GM12878 (cell line): ENCODE results near the gene ADGRG2. TPM values are rescaled to one million over a fixed set of nuclear protein-coding genes. Genes with fewer than 3 reads are reported as not detected.

Experiments
- ATAC-seq: fragments of 200-7000 bp; cut with Tn5 transposase; 3 replicates; pipeline ENCODE4 v1.9.1; 2020; ENCODE audit warnings: mild to moderate bottlenecking, moderate library complexity
- BruUV-seq: library from RNA; stranded (reverse); fragments of 400-500 nt; replicated peaks from 2 replicates; lab custom pipeline; 2021; lab: Mats Ljungman, UMichigan
- CTCF ChIA-PET: fragments of 300-600 bp; sonication (Branson Sonifier 250); formaldehyde crosslinking; extraction: SDS; loops from one replicate; lab custom pipeline; 2021; ENCODE audit warnings: inconsistent platforms; lab: Yijun Ruan, JAX
- POLR2A ChIA-PET: fragments of 350-600 bp; formaldehyde crosslinking; extraction: SDS; loops from one replicate; lab custom pipeline; 2021; ENCODE audit warnings: inconsistent platforms; lab: Charles Lee
- RAD21 ChIA-PET: fragments of 300-600 bp; sonication (Branson Sonifier 250); formaldehyde crosslinking; loops from one replicate; lab custom pipeline; 2023; ENCODE audit warnings: antibody characterized with exemption; ENCODE audit not compliant: unreplicated experiment; lab: Charles Lee
- SMC1A ChIA-PET: fragments of 300-600 bp; sonication (Branson Sonifier 250); formaldehyde crosslinking; loops from one replicate; lab custom pipeline; 2023; ENCODE audit not compliant: unreplicated experiment, uncharacterized antibody; lab: Charles Lee
- DNase-seq: peaks from one replicate; pipeline ENCODE4 v3.0.0-alpha.2; 2011; ENCODE audit warnings: low read depth, low spot score
- FAIRE-seq: peaks from 3 replicates; lab custom pipeline; 2011; peaks lifted over from hg19 to GRCh38; lab: Jason Lieb, UNC
- H2AFZ ChIP-seq: 2 replicates; pipeline ENCODE4 v1.6.0; 2011; ENCODE audit warnings: low read depth, low read length, control low read depth; ENCODE audit not compliant: control insufficient read depth
- H3K27ac ChIP-seq: 2 replicates; pipeline ENCODE4 v1.5.1; 2011; ENCODE audit warnings: control low read depth; ENCODE audit not compliant: control insufficient read depth, insufficient read depth
- H3K27me3 ChIP-seq, 2 experiments: replicated peaks in 1 of 2; 2 replicates each; pipeline versions ENCODE4 v1.6.0 to v1.6.1; 2011; ENCODE audit warnings: low read length in 1 of 2; ENCODE audit not compliant: control insufficient read depth in 2 of 2, insufficient read depth in 2 of 2
- H3K36me3 ChIP-seq, 2 experiments: 2 replicates each; pipeline ENCODE4 v1.5.1; 2011; ENCODE audit warnings: low read length in 1 of 2; ENCODE audit not compliant: control insufficient read depth in 2 of 2, insufficient read depth in 2 of 2
- H3K4me1 ChIP-seq: 2 replicates; pipeline ENCODE4 v1.6.1; 2011; ENCODE audit warnings: mild to moderate bottlenecking, low read length, moderate library complexity, mixed read lengths; ENCODE audit not compliant: control insufficient read depth, insufficient read depth
- H3K4me2 ChIP-seq: 2 replicates; pipeline ENCODE4 v1.6.0; 2011; ENCODE audit warnings: control low read depth; ENCODE audit not compliant: control insufficient read depth, insufficient read depth
- H3K4me3 ChIP-seq: fragments of 200-600 bp; sonication (generic); 2 replicates; pipeline ENCODE4 v1.5.1; 2016
- H3K79me2 ChIP-seq: 2 replicates; pipeline ENCODE4 v1.6.0; 2011; ENCODE audit warnings: low read length; ENCODE audit not compliant: control insufficient read depth, insufficient read depth
- H3K9ac ChIP-seq: 2 replicates; pipeline ENCODE4 v1.8.0; 2011; ENCODE audit warnings: low read length, control low read depth, mixed read lengths; ENCODE audit not compliant: control insufficient read depth, insufficient read depth
- H3K9me3 ChIP-seq: replicated peaks from 3 replicates; pipeline ENCODE4 v1.5.1; 2011; ENCODE audit warnings: mild to moderate bottlenecking, low read length; ENCODE audit not compliant: control insufficient read depth, insufficient read depth
- H4K20me1 ChIP-seq: 2 replicates; pipeline ENCODE4 v1.6.0; 2011; ENCODE audit not compliant: control insufficient read depth, insufficient read depth
- ASH2L ChIP-seq: fragments of 300-600, 200-600 bp; sonication (generic); IDR thresholded peaks from 2 replicates; pipeline ENCODE4 v1.6.1; 2017; ENCODE audit warnings: low read depth, mild to moderate bottlenecking, borderline replicate concordance
- GABPA ChIP-seq: IDR thresholded peaks from 2 replicates; pipeline ENCODE4 v1.6.1; 2014; ENCODE audit warnings: antibody characterized with exemption, low read depth, mild to moderate bottlenecking, inconsistent platforms
- HCFC1 ChIP-seq: fragments of 150-350 bp; IDR thresholded peaks from 2 replicates; pipeline ENCODE4 v1.6.1; 2014; ENCODE audit warnings: low read length
- JUND ChIP-seq: IDR thresholded peaks from 2 replicates; pipeline ENCODE4 v1.6.1; 2012; ENCODE audit warnings: low read depth, mild to moderate bottlenecking, low read length, improper control_type of control experiment, moderate library complexity
- KLF5 ChIP-seq: fragments of 450-650 bp; IDR thresholded peaks from 2 replicates; pipeline ENCODE4 v1.6.1; 2014; ENCODE audit warnings: mild to moderate bottlenecking; ENCODE audit not compliant: partially characterized antibody
- MTA2 ChIP-seq: fragments of 450-650 bp; IDR thresholded peaks from 2 replicates; pipeline ENCODE4 v1.6.1; 2016; ENCODE audit warnings: low read depth, mild to moderate bottlenecking, moderate library complexity
- NFYA ChIP-seq: IDR thresholded peaks from 2 replicates; pipeline ENCODE4 v1.6.1; 2011; ENCODE audit warnings: low read depth, mild to moderate bottlenecking, low read length, improper control_type of control experiment, borderline replicate concordance
- POLR2AphosphoS5 ChIP-seq: IDR thresholded peaks from 2 replicates; pipeline ENCODE4 v1.6.1; 2011; ENCODE audit warnings: mild to moderate bottlenecking, low read length, inconsistent platforms
- RBBP5 ChIP-seq: fragments of 200-600 bp; sonication (generic); conservative IDR thresholded peaks from 2 replicates; pipeline ENCODE4 v1.6.1; 2016
- SIN3A ChIP-seq: IDR thresholded peaks from 2 replicates; pipeline ENCODE4 v1.6.1; 2012; ENCODE audit warnings: low read depth, low read length, improper control_type of control experiment
- SKIL ChIP-seq: fragments of 450-650 bp; IDR thresholded peaks from 2 replicates; pipeline ENCODE4 v1.6.1; 2017; ENCODE audit warnings: mild to moderate bottlenecking, low read depth, inconsistent platforms; ENCODE audit not compliant: poor library complexity, severe bottlenecking
- STAT3 ChIP-seq: IDR thresholded peaks from 2 replicates; pipeline ENCODE4 v1.6.1; 2011; ENCODE audit warnings: low read depth, low read length, improper control_type of control experiment
- TBL1XR1 ChIP-seq: IDR thresholded peaks from 2 replicates; pipeline ENCODE4 v1.6.1; 2012; ENCODE audit warnings: low read depth, low read length, improper control_type of control experiment
- USF1 ChIP-seq: IDR thresholded peaks from 2 replicates; pipeline ENCODE4 v1.6.1; 2011; ENCODE audit warnings: borderline replicate concordance, low read depth, mild to moderate bottlenecking, moderate library complexity, mixed read lengths, low read length; ENCODE audit not compliant: insufficient read depth; ENCODE audit errors: extremely low read length
- ZBTB40 ChIP-seq: fragments of 450-650 bp; IDR thresholded peaks from 2 replicates; pipeline ENCODE4 v1.6.1; 2016; ENCODE audit warnings: mild to moderate bottlenecking, moderate library complexity, borderline replicate concordance
- ZNF274 ChIP-seq: IDR thresholded peaks from one replicate; pipeline ENCODE4 v1.8.0; 2011; ENCODE audit not compliant: insufficient read length, insufficient read depth
- ZSCAN29 ChIP-seq: fragments of 450-650 bp; IDR thresholded peaks from 2 replicates; pipeline ENCODE4 v1.6.1; 2017; ENCODE audit warnings: mild to moderate bottlenecking, moderate library complexity
- WGBS: methylation state at CpG from one replicate; pipeline ENCODE4 v1.1.6; 2016; ENCODE audit warnings: low lambda C conversion rate; ENCODE audit not compliant: insufficient replicate concordance, insufficient coverage; ENCODE audit errors: missing lambda C conversion rate; 5-methylcytosine and 5-hydroxymethylcytosine counted together
- in situ Hi-C: fragments of 300-500 bp; cut with MboI; formaldehyde crosslinking; loops from 9 replicates; pipeline ENCODE4 v1.14.3; 2018; ENCODE audit warnings: mixed read lengths
- intact Hi-C: fragments of 100-400 bp; cut with micrococcal nuclease; formaldehyde crosslinking; loops from one replicate; pipeline ENCODE4 v1.14.2; 2022; ENCODE audit not compliant: unreplicated experiment
- polyA plus RNA-seq, 11 experiments: library from polyadenylated mRNA; depleted of rRNA in 4 of 11; unstranded in 6 of 11; stranded (reverse) in 5 of 11; fragments of >200 nt; fragmentation: Nextera tagmentation in 4 of 11; fragmentation: Illumina TruSeq in 1 of 11; extraction: Ambion mirVana in 4 of 11; extraction: Trizol in 1 of 11; gene quantifications; 1 replicate in 1 of 11; 2 replicates in 10 of 11; pipeline versions ENCODE4 v1.2.1 to v1.2.3, GENCODE V29; 2011 to 2016; ENCODE audit warnings: inconsistent platforms in 2 of 11, missing spikeins in 2 of 11, low read depth in 1 of 11
- total RNA-seq, 4 experiments: library from RNA; depleted of rRNA in 3 of 4; stranded (reverse); fragments of >200 nt in 3 of 4; fragmentation: Illumina TruSeq in 1 of 4; extraction: Trizol in 1 of 4; gene quantifications; 2 replicates each; pipeline versions ENCODE4 v1.2.1 to v1.2.3, GENCODE V29; 2013 to 2021

ADGRG2 gene
- total and polyA plus RNA-seq, 10 of the 15 experiments (the other 5 are each of a cell fraction or from before 2014, with no cell fraction given) = 0.02 to 0.29 (median 0.05) TPM; not detected in 5

GRCh38 chrX:19121466-19121865 is 802 bp downstream of the ADGRG2 start (continued):
- TF ChIP-seq ZBTB40 = no peak
- TF ChIP-seq NFYA = no peak
- no peak for TF ChIP-seq ZSCAN29
- no peak for TF ChIP-seq USF1
- TF ChIP-seq ASH2L = no peak

GRCh38 chrX:19110642-19111041 is 11.6 kb downstream of the ADGRG2 start:
- FAIRE-seq (no peak), DNase-seq (no peak), ATAC-seq (no peak)
- ChIA-PET CTCF (no interaction called here), RAD21 (no interaction called here), POLR2A (no interaction called here), SMC1A (no interaction called here)
- Histone ChIP-seq H3K27me3 (no peaks in the 10 kb centered on the region), H3K4me1 (no peaks in the 10 kb centered on the region), H3K36me3 (no peaks in the 10 kb centered on the region), H3K4me2 (no peak overlapping the region), H2AFZ (no peak overlapping the region), H3K27ac (no peak overlapping the region), H3K4me3 (no peak overlapping the region), H3K9ac (no peak overlapping the region), H3K9me3 (no peaks in the 10 kb centered on the region), H3K79me2 (no peaks in the 10 kb centered on the region), H4K20me1 (no peaks in the 10 kb centered on the region)
- intact Hi-C loops = no loop called here
- 14% methylated on average over 2 of the region's 2 CpGs for WGBS
- no TSS peak for BruUV-seq
- in situ Hi-C loops = no loop called here
- no peak for TF ChIP-seq JUND
- TF ChIP-seq SKIL = no peak
- no peak for TF ChIP-seq KLF5
- no peak for TF ChIP-seq MTA2
- no peak for TF ChIP-seq ASH2L
- no peak for TF ChIP-seq STAT3
- no peak for TF ChIP-seq ZNF274
- TF ChIP-seq SIN3A = no peak
- no peak for TF ChIP-seq POLR2AphosphoS5
- TF ChIP-seq GABPA = no peak
- TF ChIP-seq TBL1XR1 = no peak
- TF ChIP-seq RBBP5 = no peak
- no peak for TF ChIP-seq HCFC1
